CD14-positive monocyte (primary cell): ENCODE data around the gene COL26A1. TPM values are rescaled to one million over a fixed set of nuclear protein-coding genes. Genes with fewer than 3 reads are reported as not detected.

Experiments used
- DNase-seq, 3 donors: peaks; one replicate each; pipeline ENCODE4 v3.0.0-alpha.2; 2011 to 2022
- H2AFZ ChIP-seq: 2 replicates; pipeline ENCODE4 v1.6.0; 2012; ENCODE audit warnings: mild to moderate bottlenecking, low read depth, low read length, inconsistent platforms; ENCODE audit not compliant: insufficient read depth, poor library complexity, severe bottlenecking
- H3K27ac ChIP-seq, 2 donors: 1 replicate in 1 of 2; 2 replicates in 1 of 2; pipeline ENCODE4 v1.5.1; 2012 to 2013; ENCODE audit warnings: low read length in 2 of 2, control low read depth in 1 of 2, inconsistent platforms in 1 of 2, low read depth in 1 of 2, mild to moderate bottlenecking in 1 of 2
- H3K27me3 ChIP-seq, 2 donors: one replicate each; pipeline versions ENCODE4 v1.6.0 to v1.6.1; 2011 to 2013; ENCODE audit warnings: low read length in 2 of 2; ENCODE audit not compliant: control insufficient read depth in 2 of 2, insufficient read depth in 2 of 2
- H3K36me3 ChIP-seq, 2 donors: replicated peaks in 1 of 2; 1 replicate in 1 of 2; 2 replicates in 1 of 2; pipeline versions ENCODE4 v1.5.1 to v1.6.1; 2012 to 2013; ENCODE audit warnings: low read length in 2 of 2, control low read depth in 1 of 2, inconsistent platforms in 1 of 2, mild to moderate bottlenecking in 1 of 2; ENCODE audit not compliant: insufficient read depth in 2 of 2, control insufficient read depth in 1 of 2
- H3K4me1 ChIP-seq, 2 donors: 1 replicate in 1 of 2; 2 replicates in 1 of 2; pipeline versions ENCODE4 v1.5.1 to v1.6.1; 2012 to 2013; ENCODE audit warnings: low read length in 2 of 2, control low read depth in 1 of 2, inconsistent platforms in 1 of 2, mild to moderate bottlenecking in 1 of 2, moderate library complexity in 1 of 2; ENCODE audit not compliant: insufficient read depth in 2 of 2, control insufficient read depth in 1 of 2
- H3K4me2 ChIP-seq: replicated peaks from 2 replicates; pipeline ENCODE3; 2012; ENCODE audit warnings: low read length, moderate library complexity, mild to moderate bottlenecking; ENCODE audit not compliant: poor library complexity, severe bottlenecking; ENCODE audit errors: extremely low read depth
- H3K4me3 ChIP-seq, 3 experiments: fragments of 200-600 bp in 1 of 3; sonication (generic) in 1 of 3; replicated peaks in 1 of 3; 1 replicate in 2 of 3; 2 replicates in 1 of 3; pipeline ENCODE4 v1.5.1; 2011 to 2013; ENCODE audit warnings: low read length in 3 of 3, mild to moderate bottlenecking in 3 of 3, control low read depth in 2 of 3, low read depth in 2 of 3, inconsistent platforms in 1 of 3, moderate library complexity in 1 of 3
- H3K79me2 ChIP-seq: 2 replicates; pipeline ENCODE4 v1.6.0; 2012; ENCODE audit warnings: mild to moderate bottlenecking, control low read depth, inconsistent platforms, low read length, moderate library complexity; ENCODE audit not compliant: insufficient read depth
- H3K9ac ChIP-seq: 2 replicates; pipeline ENCODE4 v1.6.0; 2017; ENCODE audit warnings: low read length, mild to moderate bottlenecking; ENCODE audit not compliant: insufficient read depth, poor library complexity, severe bottlenecking
- H3K9me3 ChIP-seq, 2 donors: replicated peaks in 1 of 2; 1 replicate in 1 of 2; 2 replicates in 1 of 2; pipeline versions ENCODE4 v1.5.1 to v1.6.1; 2012 to 2013; ENCODE audit warnings: low read length in 2 of 2, control low read depth in 1 of 2; ENCODE audit not compliant: control insufficient read depth in 1 of 2, insufficient read depth in 1 of 2
- H4K20me1 ChIP-seq: 2 replicates; pipeline ENCODE4 v1.6.0; 2012; ENCODE audit warnings: mild to moderate bottlenecking, low read length, control low read depth, moderate library complexity; ENCODE audit not compliant: insufficient read depth
- H3K27ac Mint-ChIP-seq, 7 donors: one replicate each; pipeline ENCODE4 v1.8.0; 2020; ENCODE audit warnings: mild to moderate bottlenecking in 7 of 7, mixed read lengths in 7 of 7, moderate library complexity in 6 of 7, inconsistent platforms in 2 of 7
- H3K27me3 Mint-ChIP-seq, 3 donors: one replicate each; pipeline ENCODE4 v1.8.0; 2021 to 2022; ENCODE audit warnings: low read depth in 3 of 3, mild to moderate bottlenecking in 3 of 3, mixed read lengths in 3 of 3, moderate library complexity in 3 of 3, inconsistent platforms in 1 of 3
- H3K36me3 Mint-ChIP-seq, 2 donors: one replicate each; pipeline ENCODE4 v1.8.0; 2020; ENCODE audit warnings: mixed read lengths in 2 of 2, inconsistent platforms in 1 of 2, mild to moderate bottlenecking in 1 of 2
- H3K4me1 Mint-ChIP-seq: one replicate; pipeline ENCODE4 v1.8.0; 2020; ENCODE audit warnings: mild to moderate bottlenecking, mixed read lengths
- H3K4me3 Mint-ChIP-seq, 2 donors: one replicate each; pipeline ENCODE4 v1.8.0; 2020; ENCODE audit warnings: mild to moderate bottlenecking in 2 of 2, mixed read lengths in 2 of 2, moderate library complexity in 1 of 2
- H3K9me3 Mint-ChIP-seq, 7 donors: one replicate each; pipeline ENCODE4 v1.8.0; 2020 to 2022; ENCODE audit warnings: mixed read lengths in 7 of 7, mild to moderate bottlenecking in 6 of 7, moderate library complexity in 6 of 7, inconsistent platforms in 2 of 7
- CTCF ChIP-seq: fragments of 200-600 bp; IDR thresholded peaks from one replicate; pipeline ENCODE4 v1.8.0; 2022; ENCODE audit warnings: antibody characterized with exemption, mild to moderate bottlenecking
- WGBS: methylation state at CpG from one replicate; pipeline ENCODE4 v1.1.5; 2013; ENCODE audit warnings: missing lambda C conversion rate; ENCODE audit not compliant: insufficient coverage; 5-methylcytosine and 5-hydroxymethylcytosine counted together
- intact Hi-C, 2 donors: fragments of 100-400 bp; cut with micrococcal nuclease; formaldehyde crosslinking; loops; one replicate each; pipeline versions ENCODE4 v1.15.0 to v1.15.1; 2023
- polyA plus RNA-seq, 3 donors: library from polyadenylated mRNA; depleted of rRNA in 1 of 3; unstranded in 2 of 3; stranded (reverse) in 1 of 3; fragments of 300-500 nt in 2 of 3; fragments of >200 nt in 1 of 3; fragmentation: Illumina TruSeq in 2 of 3; gene quantifications; 1 replicate in 2 of 3; 2 replicates in 1 of 3; pipeline ENCODE4 v1.2.3, GENCODE V29; 2012 to 2021

COL26A1 gene
- polyA plus RNA-seq, 3 donors, result not detected

- no peaks in the 10 kb centered on the region for H3K79me2 ChIP-seq
- no peaks in the 10 kb centered on the region for H3K36me3 ChIP-seq
- no peak overlapping the region for H3K9ac ChIP-seq
- intact Hi-C loops, result loop anchor here in 1 of 2 donors (5.0 to 10.0 kb wide), 2 partner anchors 46 to 909 kb away; no protein-coding TSS in a partner anchor
- H3K9me3 Mint-ChIP-seq, result peaks cover 0 to 9% (median 0%) of the 10 kb centered on the region in 7 donors
- no peak overlapping the region for H3K27ac ChIP-seq
- TF ChIP-seq CTCF, result no peak
- peaks cover 28 to 67% (median 43%) of the 10 kb centered on the region in 3 donors for H3K27me3 Mint-ChIP-seq
- peaks cover 5 to 12% of the 10 kb centered on the region in 2 donors for H3K4me1 ChIP-seq
- peaks cover 2% of the 10 kb centered on the region in 2 donors for H3K36me3 Mint-ChIP-seq
- no peak for DNase-seq
- H3K4me3 Mint-ChIP-seq, result no peak overlapping the region
- peaks cover 23 to 29% of the 10 kb centered on the region in 2 donors for H3K27me3 ChIP-seq
- no peak overlapping the region for H3K27ac Mint-ChIP-seq
- peaks cover 10% of the 10 kb centered on the region for H3K4me1 Mint-ChIP-seq
- H3K4me3 ChIP-seq, result no peak overlapping the region
- no peak overlapping the region for H2AFZ ChIP-seq
- WGBS, result 100% methylated on average over 2 of the region's 2 CpGs
- peaks cover 0 to 8% of the 10 kb centered on the region in 2 donors for H3K9me3 ChIP-seq
- no peak overlapping the region for H3K4me2 ChIP-seq
- H4K20me1 ChIP-seq, result no peaks in the 10 kb centered on the region
Observed at GRCh38 chr7:101365956-101366355, 3.3 kb downstream of the COL26A1 start.

GRCh38 chr7:101367676-101368075, 5.0 kb downstream of the COL26A1 start:
- Histone ChIP-seq H3K27ac (no peak overlapping the region), H3K9ac (no peak overlapping the region), H3K4me3 (no peak overlapping the region), H3K9me3 (no peaks in the 10 kb centered on the region), H3K4me2 (no peak overlapping the region), H3K4me1 (peaks cover 5 to 16% of the 10 kb centered on the region in 2 donors), H2AFZ (no peak overlapping the region), H3K36me3 (no peaks in the 10 kb centered on the region), H3K79me2 (no peaks in the 10 kb centered on the region), H3K27me3 (peaks cover 12 to 15% of the 10 kb centered on the region in 2 donors), H4K20me1 (no peaks in the 10 kb centered on the region)
- no CpG with 5 or more reads among the region's 1 CpG for WGBS
- peaks cover 15 to 55% (median 29%) of the 10 kb centered on the region in 3 donors for H3K27me3 Mint-ChIP-seq
- no peak for TF ChIP-seq CTCF
- peaks cover 10% of the 10 kb centered on the region for H3K4me1 Mint-ChIP-seq
- H3K27ac Mint-ChIP-seq, result no peak overlapping the region
- H3K4me3 Mint-ChIP-seq, result no peak overlapping the region
- intact Hi-C loops, result loop anchor here in 1 of 2 donors (5.0 to 10.0 kb wide), 2 partner anchors 45 to 907 kb away; no protein-coding TSS in a partner anchor
- H3K9me3 Mint-ChIP-seq, result peaks cover 0 to 7% (median 0%) of the 10 kb centered on the region in 7 donors
- DNase-seq, result no peak
- peaks cover 0 to 2% of the 10 kb centered on the region in 2 donors for H3K36me3 Mint-ChIP-seq
